ENCODE results near the gene C1QTNF9B.

GRCh38 chr13:23903906-23904280 lies 6.6 kb upstream of the C1QTNF9B start:
- TF ChIP-seq CTCF (IDR thresholded peaks at IDR 0.05) (no peak), EZH2 (IDR thresholded peaks at IDR 0.05; ENCODE audit: borderline replicate concordance, insufficient read depth, low read depth, low read length, poor library complexity, severe bottlenecking) (no peak)
